HG02571 (cell line): ENCODE data around the gene EEF1AKMT1.
"Not testable (repeated sequence)": the region's sequence is repeated elsewhere in the genome, so short reads cannot be mapped to it uniquely, and the experiment has no call there.

ENCODE experiments used
- ATAC-seq: cut with Tn5 transposase; IDR thresholded peaks from one replicate; pipeline ENCODE4 v1.9.1; 2021; ENCODE audit warnings: mild to moderate bottlenecking, moderate library complexity; ENCODE audit not compliant: unreplicated experiment

EEF1AKMT1 gene

DNA sequence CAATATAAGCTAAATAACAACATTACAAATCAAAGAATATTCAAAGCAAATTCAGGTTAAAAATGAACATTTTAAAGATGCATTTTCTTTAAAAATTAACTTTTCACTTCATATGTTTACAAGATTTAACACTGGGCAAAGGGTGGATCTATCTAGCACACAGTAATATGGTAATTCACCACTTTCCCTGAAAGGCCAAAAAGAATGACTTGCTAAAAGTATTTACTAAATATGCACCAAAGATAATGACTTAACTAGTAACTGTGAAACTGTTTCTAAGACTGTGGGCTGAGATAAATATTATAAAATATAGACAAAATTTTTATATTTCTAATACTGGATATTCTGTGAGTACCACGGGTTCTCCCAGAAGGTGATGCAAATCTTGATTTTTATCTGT is 4.5 kb upstream of the EEF1AKMT1 start:
- ATAC-seq: no peak

- ATAC-seq: no peak
These were observed 3.0 kb upstream of the EEF1AKMT1 start for GRCh38 chr13:20776751-20777150.

- ATAC-seq: no peak
These were observed 2.2 kb upstream of the EEF1AKMT1 start for GRCh38 chr13:20775961-20776360.

- ATAC-seq: no peak
These were observed 985 bp upstream of the EEF1AKMT1 start for GRCh38 chr13:20774746-20775145.

- ATAC-seq: no peak
These were observed 1.2 kb downstream of the EEF1AKMT1 start for GRCh38 chr13:20772401-20773131.

DNA sequence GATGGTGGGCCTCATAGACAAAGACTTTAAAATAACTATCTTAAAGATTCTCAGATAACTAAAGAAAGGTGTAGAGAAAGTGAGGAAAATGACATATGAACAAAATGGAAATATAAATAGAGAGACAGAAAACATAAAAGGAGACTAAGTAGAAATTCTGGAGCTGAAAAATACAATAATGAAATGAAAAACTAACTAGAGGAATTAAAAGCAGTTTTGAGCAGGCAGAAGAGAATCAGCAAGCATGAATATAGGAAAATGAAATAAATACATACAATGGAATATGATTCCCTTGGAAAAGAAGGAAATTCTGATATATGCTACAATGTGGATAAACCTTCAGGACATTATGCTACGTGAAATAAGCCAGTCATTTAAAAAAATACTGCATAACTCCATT is 3.9 kb downstream of the EEF1AKMT1 start:
- no peak for ATAC-seq

DNA sequence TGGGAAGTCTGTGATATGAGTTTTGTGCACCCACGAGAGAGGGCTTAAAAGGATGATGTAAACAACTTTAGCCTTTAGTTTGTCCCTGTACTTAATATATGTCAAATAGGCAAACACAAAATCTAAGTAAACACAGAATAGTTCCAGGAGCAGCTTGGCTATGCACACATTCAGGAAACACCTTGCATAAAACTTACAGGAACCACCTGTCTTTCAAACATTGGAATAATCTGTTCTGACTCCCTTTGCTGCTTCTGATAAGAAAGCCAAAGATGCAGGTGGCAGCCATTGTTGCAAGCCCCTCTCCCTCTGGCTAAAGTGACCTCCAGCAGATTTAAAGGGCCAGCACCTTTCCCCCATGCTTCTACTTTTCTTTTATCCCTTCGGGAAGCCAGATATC is 4.7 kb downstream of the EEF1AKMT1 start:
- ATAC-seq: no peak

DNA sequence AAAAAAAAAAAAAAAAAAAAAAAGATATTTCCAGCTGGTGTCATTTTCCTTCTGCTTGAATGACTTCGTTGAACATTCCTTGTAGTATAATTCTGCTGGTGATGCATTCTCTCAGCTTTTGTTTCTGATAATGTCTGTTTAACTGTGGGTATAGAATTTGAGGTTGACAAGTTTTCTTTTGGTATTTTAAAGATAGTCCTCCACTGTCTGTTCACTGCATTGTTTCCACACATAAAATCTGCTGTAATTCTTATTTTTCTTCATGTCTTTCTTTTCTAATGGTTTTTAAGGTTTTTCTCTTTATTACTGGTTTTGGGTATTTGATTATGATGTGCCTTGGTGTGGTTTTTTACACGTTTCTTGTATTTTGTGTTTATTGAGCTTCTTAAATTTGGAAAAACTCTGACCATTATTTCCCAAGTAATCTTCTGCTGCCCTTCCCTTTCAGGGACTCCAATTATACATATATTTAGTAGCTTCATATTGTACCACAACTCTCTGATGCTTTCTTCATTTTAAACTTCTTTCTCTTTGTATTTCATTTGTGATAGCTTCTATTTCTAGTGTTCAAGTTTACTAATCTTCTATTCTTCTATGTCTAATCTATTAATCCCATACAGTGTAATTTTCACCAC is 6.3 kb downstream of the EEF1AKMT1 start:
- no peak for ATAC-seq

DNA sequence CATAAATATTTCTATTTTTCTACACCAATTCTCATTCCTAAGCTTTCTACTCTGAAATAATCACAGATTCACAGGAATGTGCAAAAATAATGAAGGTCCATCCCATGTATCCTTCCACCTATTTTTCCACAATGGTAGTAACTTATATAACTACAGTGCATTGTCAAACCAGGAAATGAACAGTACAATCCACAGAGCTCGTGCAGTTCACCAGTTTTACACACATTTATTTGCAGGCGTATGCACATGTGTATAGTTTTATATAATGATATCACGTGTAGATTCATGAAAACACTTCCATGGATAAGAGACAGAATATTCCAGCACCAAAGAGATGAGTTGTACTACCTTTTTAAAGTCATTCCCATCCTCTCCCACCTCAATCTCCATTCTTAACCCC is 12.9 kb downstream of the EEF1AKMT1 start:
- ATAC-seq: no peak

DNA sequence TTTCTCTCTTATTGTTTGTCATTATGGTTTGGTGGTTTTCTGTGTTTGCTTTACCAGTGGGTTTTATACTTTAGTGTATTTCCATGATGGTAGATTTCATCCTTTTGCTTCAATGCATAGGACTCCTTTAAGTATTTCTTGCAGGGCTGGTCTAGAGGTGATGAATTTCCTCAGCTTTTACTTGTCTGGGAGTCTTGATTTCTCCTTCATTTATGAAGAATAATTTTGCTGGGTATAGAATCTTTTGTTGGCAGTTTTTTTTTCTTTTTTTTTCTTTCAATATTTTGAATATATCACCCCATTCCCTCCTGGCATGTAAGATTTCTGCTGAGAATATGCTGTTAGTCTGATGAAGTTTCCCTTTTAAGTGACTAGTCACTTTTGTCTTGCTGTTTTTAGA is 19.8 kb downstream of the EEF1AKMT1 start:
- ATAC-seq: no peak

GRCh38 chr13:20749377-20749776 is 24.4 kb downstream of the EEF1AKMT1 start:
- no peak for ATAC-seq

DNA sequence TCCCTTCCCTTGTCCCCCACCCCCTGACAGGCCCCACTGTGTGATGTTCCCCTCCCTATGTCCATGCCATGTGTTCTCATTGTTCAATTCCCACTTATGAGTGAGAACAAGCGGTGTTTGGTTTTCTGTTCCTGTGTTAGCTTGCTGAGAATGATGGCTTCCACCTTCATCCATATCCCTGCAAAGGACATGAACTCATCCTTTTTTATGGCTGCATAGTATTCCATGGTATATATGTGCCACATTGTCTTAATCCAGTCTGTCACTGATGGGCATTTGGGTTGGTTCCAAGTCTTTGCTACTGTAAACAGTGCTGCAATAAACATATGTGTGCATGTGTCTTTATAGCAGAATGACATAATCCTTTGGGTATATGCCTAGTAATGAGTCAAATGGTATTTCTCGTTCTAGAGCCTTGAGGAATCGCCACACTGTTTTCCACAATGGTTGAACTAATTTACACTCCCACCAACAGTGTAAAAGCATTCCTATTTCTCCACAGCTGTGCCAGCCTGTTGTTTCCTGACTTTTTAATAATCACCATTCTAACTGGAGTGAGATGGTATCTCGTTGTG is 29.8 kb downstream of the EEF1AKMT1 start:
- not testable (repeated sequence) for ATAC-seq

DNA sequence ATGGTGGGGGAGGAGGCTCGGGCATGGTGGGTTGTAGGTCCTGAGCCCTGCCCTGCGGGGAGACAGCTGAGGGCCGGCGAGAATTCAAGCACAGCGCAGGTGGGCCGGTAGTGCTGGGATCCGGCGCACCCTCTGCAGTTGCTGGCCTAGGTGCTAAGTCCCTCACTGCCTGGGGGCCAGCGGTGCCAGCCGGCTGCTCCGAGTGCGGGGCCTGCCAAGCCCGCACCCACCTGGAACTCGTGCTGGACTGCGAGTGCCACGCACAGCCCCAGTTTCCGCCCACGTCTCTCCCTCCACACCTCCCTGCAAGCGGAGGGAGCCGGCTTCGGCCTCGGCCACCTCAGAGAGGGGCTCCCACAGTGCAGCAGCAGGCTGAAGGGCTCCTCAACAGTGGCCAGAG is 33.7 kb downstream of the EEF1AKMT1 start:
- ATAC-seq: no peak

- ATAC-seq: no peak
These were observed 35.1 kb downstream of the EEF1AKMT1 start for GRCh38 chr13:20738616-20739015.

DNA sequence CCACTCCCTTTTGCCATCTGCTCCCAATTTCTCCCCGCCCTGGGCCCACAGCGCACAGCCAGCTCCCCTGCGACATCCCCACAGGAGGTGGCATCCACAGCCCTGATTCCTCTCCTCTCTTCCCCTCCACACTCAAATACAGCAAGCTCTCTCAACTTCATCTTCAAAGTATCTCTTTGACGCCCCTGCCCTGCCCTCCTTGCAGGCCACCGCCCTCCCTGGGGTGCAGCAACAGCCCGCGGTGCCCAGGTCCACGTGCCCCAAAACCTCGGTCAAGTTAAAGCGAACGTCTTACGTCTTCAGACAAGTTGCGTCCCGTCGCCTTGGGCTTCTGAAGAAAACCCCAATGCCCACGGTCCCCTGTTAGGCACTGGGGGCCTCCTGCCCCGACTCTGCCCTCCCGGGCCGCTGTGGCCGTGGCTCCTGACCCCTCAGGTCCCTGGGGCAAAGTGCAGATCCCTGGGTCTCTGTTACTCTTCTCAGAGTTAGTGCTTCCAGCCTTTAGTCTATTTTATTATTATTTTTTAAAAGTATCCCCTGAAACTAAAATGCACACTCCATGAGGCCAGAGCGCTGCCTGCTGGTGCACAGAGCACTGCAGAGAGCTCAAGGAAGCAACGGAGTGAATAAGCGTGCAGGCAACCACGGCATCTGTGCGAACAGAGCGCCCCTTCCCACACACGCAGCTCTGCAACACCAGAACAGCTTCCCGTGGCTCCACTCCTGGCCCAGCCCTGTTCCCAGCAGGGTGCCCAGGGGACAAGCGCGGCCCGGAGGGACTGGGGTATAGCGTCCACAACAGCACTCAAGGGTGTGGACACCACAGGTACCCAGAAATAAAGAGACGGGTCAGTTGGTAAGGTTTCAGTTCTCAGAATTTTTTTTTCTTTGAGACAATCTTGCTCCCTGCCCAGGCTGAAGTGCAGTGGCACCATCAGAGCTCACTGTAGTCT is 43.9 kb downstream of the EEF1AKMT1 start:
- no peak for ATAC-seq

GRCh38 chr13:20728579-20729311 is 45.0 kb downstream of the EEF1AKMT1 start:
- ATAC-seq: no peak

GRCh38 chr13:20727856-20728255 is 45.9 kb downstream of the EEF1AKMT1 start:
- ATAC-seq: no peak

DNA sequence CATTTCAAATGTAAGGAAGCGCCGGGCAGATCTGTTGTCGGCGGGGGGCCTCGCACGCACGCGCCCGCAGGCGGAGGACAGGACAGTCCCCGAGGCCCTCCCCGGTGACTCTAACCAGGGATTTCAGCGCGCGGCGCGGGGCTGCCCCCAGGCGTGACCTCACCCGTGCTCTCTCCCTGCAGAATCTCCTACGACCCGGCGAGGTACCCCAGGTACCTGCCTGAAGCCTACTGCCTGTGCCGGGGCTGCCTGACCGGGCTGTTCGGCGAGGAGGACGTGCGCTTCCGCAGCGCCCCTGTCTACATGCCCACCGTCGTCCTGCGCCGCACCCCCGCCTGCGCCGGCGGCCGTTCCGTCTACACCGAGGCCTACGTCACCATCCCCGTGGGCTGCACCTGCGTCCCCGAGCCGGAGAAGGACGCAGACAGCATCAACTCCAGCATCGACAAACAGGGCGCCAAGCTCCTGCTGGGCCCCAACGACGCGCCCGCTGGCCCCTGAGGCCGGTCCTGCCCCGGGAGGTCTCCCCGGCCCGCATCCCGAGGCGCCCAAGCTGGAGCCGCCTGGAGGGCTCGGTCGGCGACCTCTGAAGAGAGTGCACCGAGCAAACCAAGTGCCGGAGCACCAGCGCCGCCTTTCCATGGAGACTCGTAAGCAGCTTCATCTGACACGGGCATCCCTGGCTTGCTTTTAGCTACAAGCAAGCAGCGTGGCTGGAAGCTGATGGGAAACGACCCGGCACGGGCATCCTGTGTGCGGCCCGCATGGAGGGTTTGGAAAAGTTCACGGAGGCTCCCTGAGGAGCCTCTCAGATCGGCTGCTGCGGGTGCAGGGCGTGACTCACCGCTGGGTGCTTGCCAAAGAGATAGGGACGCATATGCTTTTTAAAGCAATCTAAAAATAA is 52.1 kb downstream of the EEF1AKMT1 start:
- ATAC-seq: no peak

DNA sequence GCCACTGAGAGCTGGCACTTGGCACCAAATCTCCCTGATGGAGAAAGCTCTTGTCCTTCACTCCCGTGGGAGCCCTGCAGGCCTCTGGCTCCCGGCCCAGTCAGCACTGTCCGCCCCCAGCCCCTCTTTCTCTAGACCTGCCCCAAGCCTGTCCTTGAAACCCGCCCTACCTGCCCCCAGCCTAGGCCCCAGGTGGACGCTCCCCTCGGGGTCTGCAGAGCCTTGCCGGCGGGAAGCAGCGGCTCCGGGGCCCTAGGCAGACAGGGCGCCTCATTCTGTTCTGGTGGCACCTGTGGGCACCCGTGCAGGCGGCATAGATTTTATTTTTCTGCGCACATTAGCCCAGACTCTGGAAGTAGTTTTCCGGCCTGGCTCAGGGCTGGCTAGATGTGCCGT is 52.7 kb downstream of the EEF1AKMT1 start:
- no peak for ATAC-seq

DNA sequence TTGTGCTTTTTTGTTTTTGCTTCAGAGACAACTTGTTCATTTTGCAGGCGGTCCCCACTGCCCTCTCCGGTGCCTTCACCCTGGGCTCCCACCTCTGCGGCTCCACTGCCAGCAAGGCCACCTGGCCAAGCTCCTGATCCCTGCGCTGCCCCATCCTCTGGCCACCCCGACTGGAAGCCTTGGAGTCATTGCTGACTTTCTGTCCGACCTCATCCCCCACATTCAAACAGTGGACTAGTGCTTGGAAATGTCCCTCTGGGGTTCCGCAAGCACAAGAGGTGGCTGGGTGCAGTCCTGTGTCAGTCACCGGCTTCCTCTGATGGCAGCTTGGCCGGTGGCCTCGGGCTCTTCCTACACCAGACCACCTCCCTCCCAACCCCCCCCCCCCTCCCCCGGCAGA is 53.3 kb downstream of the EEF1AKMT1 start:
- no peak for ATAC-seq
